Fibroblast of lung (primary cell): ENCODE results near the gene INSIG2. TPM values are rescaled to one million over a fixed set of nuclear protein-coding genes. Genes with fewer than 3 reads are reported as not detected.

ENCODE experiments used
- DNase-seq, 2 donors: peaks; one replicate each; pipeline versions ENCODE4 v3.0.0 to v3.0.0-alpha.2; 2010; ENCODE audit warnings: low read depth in 2 of 2
- H2AFZ ChIP-seq: 2 replicates; pipeline ENCODE4 v1.5.1; 2012; ENCODE audit warnings: low read length, control low read depth, inconsistent platforms
- H3K27ac ChIP-seq: 2 replicates; pipeline ENCODE4 v1.5.1; 2011; ENCODE audit warnings: low read length, control low read depth; ENCODE audit not compliant: insufficient read depth
- H3K27me3 ChIP-seq: 2 replicates; pipeline ENCODE4 v1.5.1; 2011; ENCODE audit warnings: mild to moderate bottlenecking, low read length; ENCODE audit not compliant: control insufficient read depth, insufficient read depth
- H3K36me3 ChIP-seq: 2 replicates; pipeline ENCODE4 v1.5.1; 2011; ENCODE audit warnings: low read length; ENCODE audit not compliant: control insufficient read depth, insufficient read depth
- H3K4me1 ChIP-seq: 2 replicates; pipeline ENCODE4 v1.5.1; 2011; ENCODE audit warnings: low read length; ENCODE audit not compliant: control insufficient read depth, insufficient read depth; ENCODE audit errors: extremely low read depth
- H3K4me2 ChIP-seq: 2 replicates; pipeline ENCODE4 v1.5.1; 2011; ENCODE audit warnings: low read length, control low read depth; ENCODE audit not compliant: insufficient read depth; ENCODE audit errors: extremely low read depth
- H3K4me3 ChIP-seq, 4 experiments: fragments of 200-600 bp in 1 of 4; sonication (generic) in 1 of 4; replicated peaks in 1 of 4; 2 replicates each; pipeline ENCODE4 v1.5.1; 2011 to 2016; ENCODE audit warnings: low read length in 4 of 4, low read depth in 3 of 4, mild to moderate bottlenecking in 3 of 4, control low read depth in 2 of 4, inconsistent platforms in 1 of 4, mixed read lengths in 1 of 4; ENCODE audit not compliant: insufficient read depth in 1 of 4; ENCODE audit errors: control extremely low read depth in 1 of 4
- H3K79me2 ChIP-seq: 2 replicates; pipeline ENCODE4 v1.5.1; 2012; ENCODE audit warnings: mild to moderate bottlenecking, low read length, inconsistent platforms; ENCODE audit not compliant: control insufficient read depth, insufficient read depth
- H3K9ac ChIP-seq: 2 replicates; pipeline ENCODE4 v1.5.1; 2011; ENCODE audit warnings: mild to moderate bottlenecking, low read length, control low read depth; ENCODE audit not compliant: insufficient read depth
- H3K9me3 ChIP-seq: 2 replicates; pipeline ENCODE4 v1.5.1; 2012; ENCODE audit warnings: low read depth, low read length; ENCODE audit not compliant: control insufficient read depth, insufficient read depth
- H4K20me1 ChIP-seq: 2 replicates; pipeline ENCODE4 v1.5.1; 2011; ENCODE audit warnings: low read length; ENCODE audit not compliant: control insufficient read depth, insufficient read depth; ENCODE audit errors: extremely low read depth
- EZH2 ChIP-seq: IDR thresholded peaks from 2 replicates; pipeline ENCODE4 v1.5.1; 2012; ENCODE audit warnings: low read length, control low read depth, mild to moderate bottlenecking; ENCODE audit errors: missing control alignments
- polyA plus RNA-seq, 2 donors: library from polyadenylated mRNA; depleted of rRNA in 1 of 2; stranded (reverse) in 1 of 2; unstranded in 1 of 2; fragments of >200 nt; gene quantifications; 2 replicates each; pipeline ENCODE4 v1.2.1, GENCODE V29; 2011 to 2012; ENCODE audit warnings: missing spikeins in 1 of 2
- total RNA-seq: library from RNA; depleted of rRNA; stranded (reverse); fragments of >200 nt; gene quantifications from 2 replicates; pipeline ENCODE4 v1.2.1, GENCODE V29; 2014
- TF ChIP-seq, protein P1 (sequence below), 2 donors: IDR thresholded peaks in 1 of 2; conservative IDR thresholded peaks in 1 of 2; 1 replicate in 1 of 2; 2 replicates in 1 of 2; pipeline ENCODE4 v1.5.1; 2011 to 2012; ENCODE audit warnings: low read length in 2 of 2, control low read depth in 1 of 2, inconsistent platforms in 1 of 2, low read depth in 1 of 2, mild to moderate bottlenecking in 1 of 2

Gene INSIG2
- total and polyA plus RNA-seq, 2 donors (not counting 1 experiment from before 2014, with no cell fraction given), result 9.9 to 31.1 TPM

GRCh38 chr2:118086024-118086633 is 2.1 kb upstream of the INSIG2 start:
- no peaks in the 10 kb centered on the region for H3K36me3 ChIP-seq
- H3K79me2 ChIP-seq, result peaks cover 21% of the 10 kb centered on the region
- no peak overlapping the region for H3K4me3 ChIP-seq
- no peak overlapping the region for H3K27ac ChIP-seq
- no peak overlapping the region for H2AFZ ChIP-seq
- peaks cover 9% of the 10 kb centered on the region for H3K27me3 ChIP-seq
- no peak for DNase-seq
- no peaks in the 10 kb centered on the region for H4K20me1 ChIP-seq
- TF ChIP-seq, protein P1, sequence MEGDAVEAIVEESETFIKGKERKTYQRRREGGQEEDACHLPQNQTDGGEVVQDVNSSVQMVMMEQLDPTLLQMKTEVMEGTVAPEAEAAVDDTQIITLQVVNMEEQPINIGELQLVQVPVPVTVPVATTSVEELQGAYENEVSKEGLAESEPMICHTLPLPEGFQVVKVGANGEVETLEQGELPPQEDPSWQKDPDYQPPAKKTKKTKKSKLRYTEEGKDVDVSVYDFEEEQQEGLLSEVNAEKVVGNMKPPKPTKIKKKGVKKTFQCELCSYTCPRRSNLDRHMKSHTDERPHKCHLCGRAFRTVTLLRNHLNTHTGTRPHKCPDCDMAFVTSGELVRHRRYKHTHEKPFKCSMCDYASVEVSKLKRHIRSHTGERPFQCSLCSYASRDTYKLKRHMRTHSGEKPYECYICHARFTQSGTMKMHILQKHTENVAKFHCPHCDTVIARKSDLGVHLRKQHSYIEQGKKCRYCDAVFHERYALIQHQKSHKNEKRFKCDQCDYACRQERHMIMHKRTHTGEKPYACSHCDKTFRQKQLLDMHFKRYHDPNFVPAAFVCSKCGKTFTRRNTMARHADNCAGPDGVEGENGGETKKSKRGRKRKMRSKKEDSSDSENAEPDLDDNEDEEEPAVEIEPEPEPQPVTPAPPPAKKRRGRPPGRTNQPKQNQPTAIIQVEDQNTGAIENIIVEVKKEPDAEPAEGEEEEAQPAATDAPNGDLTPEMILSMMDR (conservative IDR thresholded peaks at IDR 0.05 in 1 of 2, IDR thresholded peaks at IDR 0.05 in 1 of 2; ENCODE audit: low read depth in 1 of 2, low read length in 2 of 2), result no peak
- TF ChIP-seq EZH2, result no peak
- no peak overlapping the region for H3K9ac ChIP-seq
- no peaks in the 10 kb centered on the region for H3K4me1 ChIP-seq
- H3K9me3 ChIP-seq, result no peaks in the 10 kb centered on the region
- H3K4me2 ChIP-seq, result no peak overlapping the region

- no peaks in the 10 kb centered on the region for H3K4me1 ChIP-seq
- H4K20me1 ChIP-seq, result no peaks in the 10 kb centered on the region
- no peak overlapping the region for H3K9ac ChIP-seq
- H3K9me3 ChIP-seq, result no peaks in the 10 kb centered on the region
- H2AFZ ChIP-seq, result peak overlapping the region; percentile 28
- peaks cover 6% of the 10 kb centered on the region for H3K27me3 ChIP-seq
- no peaks in the 10 kb centered on the region for H3K36me3 ChIP-seq
- DNase-seq, result peak; percentile 49 to 60
- no peak for TF ChIP-seq EZH2
- TF ChIP-seq, protein P1 (conservative IDR thresholded peaks at IDR 0.05 in 1 of 2, IDR thresholded peaks at IDR 0.05 in 1 of 2; ENCODE audit: low read depth in 1 of 2, low read length in 2 of 2), result peak; percentile 8 to 29
- peak overlapping the region; percentile 73 to 88 (median 80) for H3K4me3 ChIP-seq
- peaks cover 25% of the 10 kb centered on the region for H3K79me2 ChIP-seq
- peak overlapping the region; percentile 74 for H3K4me2 ChIP-seq
- H3K27ac ChIP-seq, result peak overlapping the region; percentile 34
Measured at GRCh38 chr2:118089139-118089800, 999 bp downstream of the INSIG2 start.

- no peak for DNase-seq
- no peaks in the 10 kb centered on the region for H3K4me1 ChIP-seq
- H3K9ac ChIP-seq, result no peak overlapping the region
- H3K4me2 ChIP-seq, result no peak overlapping the region
- H3K9me3 ChIP-seq, result no peaks in the 10 kb centered on the region
- no peaks in the 10 kb centered on the region for H3K36me3 ChIP-seq
- H2AFZ ChIP-seq, result no peak overlapping the region
- H3K27me3 ChIP-seq, result peaks cover 3% of the 10 kb centered on the region
- peak overlapping the region in 1 of 4 experiments; percentile 88 for H3K4me3 ChIP-seq
- no peaks in the 10 kb centered on the region for H4K20me1 ChIP-seq
- TF ChIP-seq, protein P1 (conservative IDR thresholded peaks at IDR 0.05 in 1 of 2, IDR thresholded peaks at IDR 0.05 in 1 of 2; ENCODE audit: low read depth in 1 of 2, low read length in 2 of 2), result no peak
- TF ChIP-seq EZH2, result no peak
- H3K27ac ChIP-seq, result no peak overlapping the region
- peaks cover 25% of the 10 kb centered on the region for H3K79me2 ChIP-seq
Measured at GRCh38 chr2:118090387-118091139, 2.3 kb downstream of the INSIG2 start.
